GM12872 (cell line): ENCODE data around the gene CERT1.

ENCODE experiments used
- CTCF ChIP-seq: IDR thresholded peaks from 3 replicates; pipeline ENCODE4 v1.5.1; 2011; ENCODE audit warnings: low read depth, mild to moderate bottlenecking, low read length, moderate library complexity; ENCODE audit not compliant: insufficient read depth

The CERT1 gene

GRCh38 chr5:75331095-75332090 is 180.0 kb downstream of the CERT1 start:
- peak; percentile 41; the same call in 1 of the 3 replicates for TF ChIP-seq CTCF

GRCh38 chr5:75330404-75330803 is 181.0 kb downstream of the CERT1 start:
- no peak for TF ChIP-seq CTCF
